Mucosa of rectum (tissue), 2 donors: ENCODE results near the gene DYNC1I1.
A peak's percentile ranks its signal among the peaks of the same experiment; 100 is the strongest.

Source experiments
- H3K27ac ChIP-seq, 2 donors: one replicate each; pipeline ENCODE4 v1.7.0; 2013; ENCODE audit warnings: inconsistent platforms in 2 of 2, low read depth in 2 of 2, low read length in 2 of 2
- H3K27me3 ChIP-seq, 2 donors: one replicate each; pipeline ENCODE4 v1.7.0; 2013; ENCODE audit warnings: low read length in 2 of 2; ENCODE audit not compliant: control insufficient read depth in 2 of 2, insufficient read depth in 2 of 2
- H3K36me3 ChIP-seq, 2 donors: one replicate each; pipeline ENCODE4 v1.7.0; 2013; ENCODE audit warnings: low read length in 2 of 2; ENCODE audit not compliant: control insufficient read depth in 2 of 2, insufficient read depth in 2 of 2
- H3K4me1 ChIP-seq, 2 donors: one replicate each; pipeline ENCODE4 v1.7.0; 2013; ENCODE audit warnings: low read length in 2 of 2, mild to moderate bottlenecking in 1 of 2; ENCODE audit not compliant: control insufficient read depth in 2 of 2, insufficient read depth in 2 of 2
- H3K4me3 ChIP-seq, 2 donors: one replicate each; pipeline ENCODE4 v1.7.0; 2013; ENCODE audit warnings: low read length in 2 of 2
- H3K9ac ChIP-seq, 2 donors: one replicate each; pipeline ENCODE4 v1.7.0; 2013; ENCODE audit warnings: low read length in 2 of 2, low read depth in 1 of 2, mild to moderate bottlenecking in 1 of 2
- H3K9me3 ChIP-seq, 2 donors: one replicate each; pipeline ENCODE4 v1.7.0; 2013; ENCODE audit warnings: low read length in 2 of 2; ENCODE audit not compliant: control insufficient read depth in 2 of 2
- donor health status: healthy.
- donor health status: Normal muscosa, but diverticular disease.

DYNC1I1 gene

DNA sequence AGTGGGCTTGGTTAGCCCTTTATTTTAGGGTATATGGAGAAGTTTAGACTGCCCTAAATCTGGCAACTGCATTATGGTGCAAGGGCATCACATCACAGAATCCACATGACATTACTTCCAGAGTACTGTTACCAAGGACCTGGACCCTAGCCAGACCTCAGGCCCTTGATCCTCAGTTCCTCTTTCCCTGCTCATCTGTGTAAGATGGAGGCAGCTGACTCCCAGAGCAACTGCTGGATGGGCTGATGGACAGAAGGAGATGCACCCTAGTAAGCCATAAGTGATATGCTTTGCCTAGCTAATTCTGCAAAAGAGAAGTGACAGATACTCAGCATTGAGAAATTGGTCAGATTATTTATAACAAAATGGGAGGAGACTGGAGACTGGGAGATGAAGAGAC is 131.7 kb downstream of the DYNC1I1 start:
- no peaks in the 10 kb centered on the region for H3K27me3 ChIP-seq
- no peak overlapping the region for H3K27ac ChIP-seq
- H3K4me3 ChIP-seq: no peak overlapping the region
- H3K4me1 ChIP-seq: no peaks in the 10 kb centered on the region
- H3K9ac ChIP-seq: no peak overlapping the region
- H3K9me3 ChIP-seq: no peaks in the 10 kb centered on the region
- H3K36me3 ChIP-seq: no peaks in the 10 kb centered on the region

DNA sequence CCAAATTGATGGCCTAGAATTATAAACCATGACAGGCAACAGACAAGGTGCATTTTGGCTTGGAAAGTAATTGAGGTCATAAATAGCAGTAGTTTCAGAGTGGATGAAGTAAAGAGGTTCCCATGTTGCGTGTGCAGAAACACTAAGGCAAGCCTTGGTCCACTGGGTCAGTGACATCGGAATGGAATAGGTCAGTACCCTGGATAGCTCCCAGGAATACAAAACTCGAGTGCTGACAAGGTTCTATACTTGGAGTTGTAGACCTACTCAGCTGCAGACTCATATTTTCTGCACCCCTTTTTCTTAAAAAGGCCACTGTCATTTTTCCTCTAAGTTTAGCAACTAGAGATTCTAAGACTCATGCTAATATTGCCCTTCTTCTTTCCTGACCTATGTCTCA is 132.8 kb downstream of the DYNC1I1 start:
- no peak overlapping the region for H3K4me3 ChIP-seq
- no peak overlapping the region for H3K9ac ChIP-seq
- H3K36me3 ChIP-seq: no peaks in the 10 kb centered on the region
- no peaks in the 10 kb centered on the region for H3K4me1 ChIP-seq
- no peak overlapping the region for H3K27ac ChIP-seq
- no peaks in the 10 kb centered on the region for H3K27me3 ChIP-seq
- no peaks in the 10 kb centered on the region for H3K9me3 ChIP-seq

DNA sequence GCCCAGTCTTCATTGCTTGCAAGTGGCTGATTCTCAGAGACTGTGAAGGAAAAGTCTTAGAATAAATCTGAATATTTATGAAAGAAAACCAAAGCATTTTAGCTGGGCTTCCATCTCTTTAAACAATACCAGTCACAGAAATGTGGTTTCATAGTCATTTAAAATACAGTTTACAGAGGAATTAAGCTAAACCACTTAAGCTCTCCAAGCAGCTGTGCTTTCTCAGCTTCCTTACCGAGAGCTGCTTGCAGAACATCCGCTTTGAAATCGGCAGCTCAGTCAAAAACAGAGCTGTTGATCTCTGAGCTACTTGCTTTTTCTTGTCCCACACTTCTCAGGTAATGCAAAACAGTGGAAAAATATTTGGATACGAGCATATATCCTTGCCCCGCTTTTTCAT is 134.5 kb downstream of the DYNC1I1 start:
- Histone ChIP-seq H3K27ac (no peak overlapping the region), H3K9me3 (no peaks in the 10 kb centered on the region), H3K36me3 (no peaks in the 10 kb centered on the region), H3K4me3 (no peak overlapping the region), H3K27me3 (no peaks in the 10 kb centered on the region), H3K4me1 (no peaks in the 10 kb centered on the region), H3K9ac (no peak overlapping the region)

DNA sequence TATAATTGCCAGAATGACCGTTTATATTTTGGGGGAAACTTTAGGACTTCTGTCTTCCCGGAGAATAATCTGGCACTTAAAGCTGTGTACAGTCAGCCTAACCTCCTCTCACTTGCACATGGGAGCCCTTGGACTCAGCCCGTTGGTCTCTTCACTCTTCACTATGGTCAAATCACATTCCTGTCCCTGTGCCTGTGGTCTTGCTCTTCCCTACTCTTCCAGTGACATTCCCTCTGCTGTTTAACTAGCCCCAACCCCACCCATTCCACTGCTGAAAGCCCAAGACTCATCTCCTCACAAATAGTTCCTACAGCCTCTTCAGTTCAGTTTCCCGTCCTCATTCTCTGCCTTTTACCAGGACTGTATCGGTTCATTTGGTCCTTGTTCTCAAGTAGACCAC is 135.0 kb downstream of the DYNC1I1 start:
- no peaks in the 10 kb centered on the region for H3K9me3 ChIP-seq
- H3K9ac ChIP-seq: no peak overlapping the region
- no peak overlapping the region for H3K4me3 ChIP-seq
- no peak overlapping the region for H3K27ac ChIP-seq
- no peaks in the 10 kb centered on the region for H3K27me3 ChIP-seq
- H3K36me3 ChIP-seq: no peaks in the 10 kb centered on the region
- no peaks in the 10 kb centered on the region for H3K4me1 ChIP-seq

DNA sequence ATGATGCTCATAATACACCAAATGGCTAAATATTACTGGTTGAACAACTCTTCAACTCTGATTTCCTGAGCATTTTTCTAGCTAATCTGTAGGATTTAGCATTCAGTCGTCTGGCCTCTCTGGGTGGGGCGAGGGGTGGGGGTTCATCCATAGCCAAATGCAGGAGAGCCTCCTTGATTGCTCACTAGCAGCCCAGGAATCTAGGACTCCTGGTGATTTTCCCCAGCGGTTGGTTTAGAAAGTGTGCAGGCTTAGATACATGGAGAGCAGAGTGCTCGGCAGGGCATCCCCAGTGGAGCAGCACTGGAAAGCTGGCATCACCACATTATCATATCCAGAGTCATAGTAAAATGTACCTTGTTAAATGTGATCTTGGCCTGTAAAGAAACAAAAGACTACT is 136.1 kb downstream of the DYNC1I1 start:
- no peak overlapping the region for H3K27ac ChIP-seq
- H3K36me3 ChIP-seq: no peaks in the 10 kb centered on the region
- no peaks in the 10 kb centered on the region for H3K9me3 ChIP-seq
- no peak overlapping the region for H3K4me3 ChIP-seq
- no peaks in the 10 kb centered on the region for H3K27me3 ChIP-seq
- no peak overlapping the region for H3K9ac ChIP-seq
- no peaks in the 10 kb centered on the region for H3K4me1 ChIP-seq

DNA sequence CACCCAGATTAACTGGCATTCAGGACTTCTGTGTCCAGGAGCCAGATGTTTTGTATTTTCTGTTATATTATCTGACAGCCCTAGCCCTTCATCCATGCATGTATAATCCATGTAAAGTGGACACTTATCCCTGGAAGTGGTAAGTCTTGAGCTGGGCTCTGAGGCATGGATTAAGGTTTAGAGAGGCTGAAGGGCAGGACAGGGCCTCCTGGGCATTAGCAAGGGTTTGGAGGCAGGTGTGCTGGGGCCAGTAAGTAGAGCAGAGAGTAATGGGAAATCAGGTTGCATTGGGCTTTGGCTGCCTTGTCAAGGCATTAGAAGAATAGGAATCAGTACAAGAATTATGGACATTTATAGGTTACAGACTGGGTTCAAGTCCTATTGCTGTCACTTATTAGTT is 138.0 kb downstream of the DYNC1I1 start:
- Histone ChIP-seq H3K36me3 (no peaks in the 10 kb centered on the region), H3K4me1 (no peaks in the 10 kb centered on the region)

DNA sequence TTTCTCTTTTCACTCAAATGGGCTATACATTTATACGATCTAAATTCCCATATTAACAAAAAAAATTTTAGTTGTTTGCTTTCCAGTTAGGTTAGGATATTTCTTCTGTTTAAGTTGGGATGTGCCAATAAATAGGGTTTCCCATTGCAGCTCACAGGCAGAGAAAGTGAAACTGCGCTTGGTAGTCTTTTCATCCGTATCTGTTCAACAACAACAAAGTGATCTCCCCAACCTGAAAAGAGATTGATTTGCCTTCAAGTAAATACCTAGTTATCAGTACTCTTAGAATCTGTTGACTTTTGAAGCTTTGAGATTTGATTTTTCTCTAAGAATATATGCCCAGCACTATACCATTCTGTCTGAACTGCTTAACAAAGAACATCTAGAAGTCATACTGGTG is 143.4 kb downstream of the DYNC1I1 start:
- no peaks in the 10 kb centered on the region for H3K9me3 ChIP-seq
- H3K4me3 ChIP-seq: no peak overlapping the region
- no peak overlapping the region for H3K9ac ChIP-seq
- H3K27me3 ChIP-seq: peaks cover 0 to 3% of the 10 kb centered on the region in 2 donors
- no peak overlapping the region for H3K27ac ChIP-seq
- no peaks in the 10 kb centered on the region for H3K4me1 ChIP-seq
- no peaks in the 10 kb centered on the region for H3K36me3 ChIP-seq

More for the DNA sequence above, 138.0 kb downstream of the DYNC1I1 start:
- Histone ChIP-seq H3K9ac (no peak overlapping the region), H3K9me3 (no peaks in the 10 kb centered on the region), H3K27ac (no peak overlapping the region), H3K4me3 (no peak overlapping the region), H3K27me3 (no peaks in the 10 kb centered on the region)

DNA sequence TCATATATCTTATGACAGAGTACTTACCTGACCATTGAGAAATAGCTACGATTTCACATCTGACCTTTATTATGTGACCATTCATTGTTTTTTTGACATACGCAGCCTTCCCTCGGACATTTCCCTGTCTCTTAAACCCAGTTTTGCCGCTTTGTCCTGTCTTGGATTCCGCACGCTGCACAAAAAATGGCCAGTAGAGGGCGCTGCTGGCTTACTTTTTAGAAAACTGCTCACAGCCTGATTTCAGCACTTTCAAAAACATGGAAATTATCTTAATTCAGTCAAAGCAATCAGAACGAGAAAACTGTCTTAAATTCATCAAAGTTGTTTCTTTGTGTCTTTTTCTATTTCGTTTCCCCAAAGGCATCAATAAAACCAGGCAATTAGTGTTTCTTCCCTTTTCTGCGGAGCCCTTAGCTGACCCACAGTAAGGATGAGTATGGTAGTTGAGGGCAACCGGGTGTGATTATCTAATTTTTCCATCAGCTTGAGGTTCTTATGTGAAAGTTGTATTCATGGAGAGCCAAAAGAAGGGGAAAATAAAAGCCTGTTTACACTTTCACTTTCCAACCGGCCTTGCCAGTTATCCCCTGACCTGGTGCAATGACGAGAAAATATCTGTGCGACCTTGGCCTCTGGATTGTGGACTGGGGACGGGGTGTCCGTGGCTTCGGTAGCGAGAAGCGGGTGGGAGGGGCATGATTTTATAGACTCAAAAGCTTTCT is 144.4 kb downstream of the DYNC1I1 start:
- Histone ChIP-seq H3K9ac (no peak overlapping the region), H3K9me3 (no peaks in the 10 kb centered on the region), H3K4me1 (no peaks in the 10 kb centered on the region), H3K27me3 (peaks cover 0 to 3% of the 10 kb centered on the region in 2 donors), H3K36me3 (no peaks in the 10 kb centered on the region), H3K27ac (no peak overlapping the region), H3K4me3 (peak overlapping the region in 1 of 2 donors; percentile 1)

DNA sequence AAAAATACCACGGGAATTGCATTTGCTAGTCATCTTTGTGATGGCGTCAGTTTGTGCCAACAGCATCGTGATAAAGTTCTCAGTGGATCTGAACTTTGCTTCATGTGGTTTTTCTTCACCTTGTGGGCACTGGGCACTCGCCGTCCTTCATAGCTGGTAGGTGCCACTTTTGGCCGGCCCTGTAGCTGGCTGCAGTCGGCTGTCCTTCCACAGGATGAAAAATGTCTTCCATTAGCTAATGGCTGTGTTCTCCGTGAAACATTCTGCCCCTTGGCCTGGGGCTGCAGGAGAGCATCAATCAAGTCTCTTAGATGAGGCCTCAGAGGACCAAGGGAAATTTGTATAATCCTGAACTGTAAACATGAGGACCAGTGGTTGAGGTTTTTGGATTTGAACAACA is 145.3 kb downstream of the DYNC1I1 start:
- no peak overlapping the region for H3K9ac ChIP-seq
- H3K27ac ChIP-seq: no peak overlapping the region

DNA sequence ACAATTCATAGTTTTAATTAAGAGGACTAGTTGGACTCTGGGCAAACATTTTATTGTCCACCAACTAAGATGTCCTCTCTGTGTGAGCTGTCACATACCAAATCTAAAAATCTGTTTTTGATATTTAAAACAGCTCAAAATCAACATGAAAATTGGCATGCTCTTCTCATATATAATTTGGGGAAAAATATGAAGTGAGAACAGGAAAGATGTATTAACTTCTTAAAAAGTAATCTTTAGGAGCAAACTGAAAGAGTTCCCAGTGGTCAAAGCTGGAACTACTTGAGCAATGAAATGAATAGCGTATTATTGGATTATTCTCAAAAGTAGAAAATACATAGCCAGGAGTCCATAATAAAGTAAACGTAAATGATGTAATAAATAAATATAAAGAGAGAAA is 147.2 kb downstream of the DYNC1I1 start:
- Histone ChIP-seq H3K4me1 (no peaks in the 10 kb centered on the region), H3K9me3 (no peaks in the 10 kb centered on the region), H3K4me3 (no peak overlapping the region), H3K27me3 (peaks cover 0 to 3% of the 10 kb centered on the region in 2 donors), H3K36me3 (no peaks in the 10 kb centered on the region), H3K27ac (no peak overlapping the region), H3K9ac (no peak overlapping the region)

More for the DNA sequence above, 145.3 kb downstream of the DYNC1I1 start:
- Histone ChIP-seq H3K27me3 (peaks cover 0 to 3% of the 10 kb centered on the region in 2 donors), H3K4me1 (no peaks in the 10 kb centered on the region), H3K36me3 (no peaks in the 10 kb centered on the region), H3K9me3 (no peaks in the 10 kb centered on the region), H3K4me3 (no peak overlapping the region)
